Activated CD8-positive, alpha-beta memory T cell treated with anti-CD3 and anti-CD28 coated beads for 48 hours (primary cell): ENCODE measurements around the gene APOB.

Experiments used
- DNase-seq, 3 experiments: peaks; one replicate each; pipeline ENCODE4 v3.0.0-alpha.2; 2020; ENCODE audit warnings: low read depth in 2 of 3, low spot score in 2 of 3

Gene APOB

DNA sequence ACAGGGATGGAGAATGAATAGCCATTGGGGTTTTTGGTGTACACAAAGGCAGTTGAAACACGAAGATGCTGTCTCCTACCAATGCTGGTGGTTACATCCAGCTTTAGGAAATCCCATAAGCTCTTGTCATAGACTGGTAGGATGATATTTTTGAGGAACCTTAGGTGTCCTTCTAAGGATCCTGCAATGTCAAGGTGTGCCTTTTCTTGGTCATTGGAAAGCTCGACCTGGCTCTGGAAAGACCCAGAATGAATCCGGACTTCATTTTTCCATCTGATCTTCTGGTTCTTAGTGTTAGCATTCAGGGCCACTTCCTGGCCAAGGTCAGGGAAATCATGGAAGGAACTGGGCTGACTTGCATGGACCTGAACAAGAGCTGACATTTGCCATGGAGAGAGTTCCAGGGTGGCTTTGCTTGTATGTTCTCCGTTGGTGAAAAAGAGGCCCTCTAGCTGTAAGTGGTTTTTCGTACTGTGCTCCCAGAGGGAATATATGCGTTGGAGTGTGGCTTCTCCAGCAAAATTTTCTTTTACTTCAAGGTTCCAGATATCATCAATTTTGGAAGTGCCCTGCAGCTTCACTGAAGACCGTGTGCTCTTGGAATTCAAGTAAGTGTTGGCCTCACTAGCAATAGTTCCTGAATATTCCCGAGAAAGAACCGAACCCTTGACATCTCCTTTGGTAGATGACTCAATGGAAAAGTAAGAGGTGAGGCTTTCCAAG is 38.0 kb downstream of the APOB start:
- no peak for DNase-seq

GRCh38 chr2:21005111-21005699 is 38.7 kb downstream of the APOB start:
- no peak for DNase-seq

- DNase-seq, result no peak
Observed at GRCh38 chr2:21004181-21004572, 39.7 kb downstream of the APOB start.

GRCh38 chr2:21003572-21004180 is 40.2 kb downstream of the APOB start:
- DNase-seq, result no peak

- DNase-seq, result no peak
Observed at GRCh38 chr2:21002814-21003192, 41.1 kb downstream of the APOB start.

GRCh38 chr2:21001988-21002813 is 41.7 kb downstream of the APOB start:
- DNase-seq, result no peak

- DNase-seq, result no peak
Observed at GRCh38 chr2:21001225-21001946, 42.5 kb downstream of the APOB start.

- no peak for DNase-seq
Observed at GRCh38 chr2:20999906-21000645, 43.8 kb downstream of the APOB start.

DNA sequence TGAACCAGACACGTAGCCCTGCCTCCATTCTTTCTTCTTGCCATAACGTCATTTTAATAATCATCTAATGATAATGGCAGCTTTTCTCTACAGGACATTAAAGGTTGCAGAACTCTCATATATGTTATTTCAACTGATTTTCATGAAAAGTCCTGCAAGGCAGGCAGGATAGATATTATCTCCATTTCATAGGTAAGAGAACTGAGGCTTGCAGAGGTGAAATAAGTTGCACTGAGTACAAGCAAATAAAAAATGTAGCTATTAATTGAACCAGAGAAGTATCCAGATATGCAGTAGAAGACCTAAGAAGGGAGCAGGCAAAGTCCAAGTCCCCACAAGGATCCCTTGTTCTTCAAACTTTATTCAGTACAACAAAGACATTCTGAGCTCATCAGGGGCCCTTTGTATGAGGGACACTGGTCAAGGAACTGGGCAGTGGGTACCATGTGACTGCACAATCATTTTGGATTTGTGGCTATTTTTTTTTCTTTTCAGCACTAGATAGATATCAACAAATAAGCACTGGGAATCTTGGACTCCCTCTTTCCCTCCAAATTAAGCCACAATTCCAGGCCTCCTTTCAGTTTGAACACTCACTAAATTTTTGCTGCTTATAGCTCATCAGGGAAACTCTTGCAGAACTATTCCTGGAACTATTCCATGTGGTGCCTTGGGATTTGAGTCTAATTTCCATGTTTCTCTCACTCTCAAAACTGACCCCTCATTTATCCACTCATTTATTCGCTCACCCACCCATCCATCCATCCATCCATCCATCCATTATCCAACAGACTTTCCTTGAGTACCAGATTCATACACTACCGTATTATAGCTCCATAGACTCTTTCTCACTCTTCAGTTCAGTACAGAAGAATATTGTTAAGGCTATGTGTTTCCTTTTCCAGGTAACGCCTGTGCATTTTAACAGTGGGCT is 44.6 kb downstream of the APOB start:
- no peak for DNase-seq

DNA sequence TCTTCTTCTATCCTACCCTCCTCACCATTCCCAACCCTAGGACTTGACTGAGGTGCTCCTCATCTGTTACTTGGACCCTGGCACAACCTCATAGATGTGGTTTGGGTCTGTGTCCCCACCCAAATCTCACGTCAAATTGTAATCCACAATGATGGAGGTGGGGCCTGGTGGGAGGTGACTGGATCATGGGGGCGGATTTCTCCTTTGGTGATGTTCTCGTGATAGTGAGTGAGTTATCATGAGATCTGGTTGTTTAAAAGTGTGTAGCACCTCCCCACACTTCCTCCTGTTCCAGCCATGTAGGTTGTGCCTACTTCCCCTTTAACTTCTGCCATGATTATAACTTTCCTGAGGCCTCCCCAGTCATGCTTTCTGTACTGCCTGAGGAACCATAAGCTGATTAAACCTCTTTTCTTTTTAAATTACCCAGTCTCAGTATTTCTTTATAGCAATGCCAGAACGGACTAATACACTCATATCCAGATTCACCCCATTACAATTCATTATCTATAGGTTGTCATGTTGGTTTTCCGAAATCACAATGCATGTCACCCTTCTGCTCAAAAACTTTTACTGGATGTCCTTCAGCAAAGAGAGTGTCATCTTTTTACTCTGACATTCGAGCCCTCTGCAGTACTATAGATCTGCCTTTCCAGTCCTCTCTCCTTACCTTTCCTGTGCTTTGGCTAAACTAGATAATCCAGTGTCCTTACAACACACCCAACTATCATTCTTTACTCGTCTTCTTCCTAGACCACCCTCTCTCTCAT is 45.7 kb downstream of the APOB start:
- no peak for DNase-seq

DNA sequence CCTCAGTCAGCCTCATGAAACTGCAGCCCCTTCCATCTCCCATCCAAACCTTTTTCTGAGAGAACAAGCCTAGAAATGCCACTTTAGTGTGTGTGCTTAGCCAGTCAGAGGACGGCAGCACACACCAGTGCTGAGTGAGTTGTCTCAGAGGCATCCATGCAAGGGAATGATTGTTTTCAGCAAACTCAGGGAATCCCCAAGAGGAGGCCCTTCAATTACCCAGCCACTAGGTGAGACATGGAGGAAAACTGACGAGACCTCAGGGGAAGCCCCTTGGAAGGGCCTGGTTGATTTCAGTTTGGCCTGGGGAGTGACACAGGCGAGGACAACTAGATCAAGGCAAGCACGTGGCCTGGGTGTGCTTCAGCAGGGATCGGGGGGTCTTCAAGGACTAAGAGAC is 49.7 kb downstream of the APOB start:
- DNase-seq, result no peak

DNA sequence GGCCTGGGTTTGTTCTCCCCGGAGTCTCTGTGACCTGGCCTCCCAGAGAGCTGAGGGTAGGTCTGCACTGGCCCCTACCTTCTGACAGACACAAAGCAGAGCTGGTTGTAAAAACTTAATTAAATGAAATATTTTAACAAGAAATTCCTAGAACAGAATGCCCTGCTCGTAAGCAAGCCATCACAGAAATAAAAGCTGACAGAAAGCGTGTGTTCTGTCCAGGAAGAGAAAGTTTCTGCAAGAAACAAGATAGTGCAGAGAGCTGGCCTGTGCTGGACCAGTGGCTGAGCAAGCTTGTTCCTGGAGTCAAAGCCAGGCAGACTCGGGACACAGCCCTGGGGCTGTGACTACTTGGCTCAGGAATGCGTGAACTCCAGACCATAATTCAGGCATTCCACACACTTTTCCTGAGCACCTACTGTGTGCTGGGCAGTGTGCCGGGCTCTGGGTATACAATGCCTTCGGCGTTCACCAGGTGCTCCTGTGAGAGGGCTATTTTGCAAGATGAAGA is 51.6 kb downstream of the APOB start:
- no peak for DNase-seq

DNA sequence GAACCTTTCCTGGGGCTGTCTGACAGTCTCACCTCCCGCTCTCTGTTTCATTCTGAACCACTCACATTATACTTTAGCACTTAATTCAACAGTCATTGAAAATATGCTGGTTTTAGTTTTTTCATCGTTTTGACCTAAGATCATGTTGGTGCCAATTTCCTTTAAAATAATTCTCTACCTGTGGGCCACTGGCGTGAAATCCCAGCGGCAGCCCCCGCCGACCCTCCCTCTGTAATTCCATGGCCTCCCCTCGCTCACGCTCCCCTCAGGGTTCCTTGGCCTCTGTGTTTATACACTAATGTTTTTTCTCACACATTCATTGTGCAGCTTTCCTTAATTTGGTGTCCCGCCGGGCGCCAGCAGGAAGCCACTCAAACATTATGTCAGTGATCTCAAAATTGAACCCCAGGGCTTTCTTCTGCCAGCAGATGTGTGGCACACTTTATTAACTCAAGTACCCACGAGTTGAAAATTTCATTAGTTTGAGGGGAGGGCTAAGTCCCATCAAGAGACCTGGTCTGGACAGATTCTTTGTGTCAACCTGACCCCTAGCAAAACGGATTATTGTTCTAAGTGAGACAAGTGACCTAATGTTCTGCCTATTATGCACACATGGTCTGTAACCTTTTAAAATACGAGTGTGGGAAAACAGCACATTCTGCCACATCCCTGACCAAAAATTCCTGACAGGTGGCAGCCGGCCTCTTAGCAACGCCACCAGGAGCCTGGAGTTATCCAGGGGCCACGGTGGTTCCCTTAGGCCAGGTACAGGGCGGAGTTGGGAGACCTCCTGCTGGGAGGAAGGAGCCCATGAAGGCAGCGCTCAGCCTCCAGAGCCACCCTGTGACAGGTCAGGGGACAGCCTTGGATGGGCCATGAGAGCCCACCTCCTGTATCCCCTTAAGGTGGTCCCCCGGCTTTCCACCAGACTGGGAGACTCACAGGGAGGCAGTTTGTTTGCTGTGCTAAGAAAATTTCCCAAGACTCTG is 53.1 kb downstream of the APOB start:
- no peak for DNase-seq

- no peak for DNase-seq
Observed at GRCh38 chr2:20989404-20989803, 54.5 kb downstream of the APOB start.

DNA sequence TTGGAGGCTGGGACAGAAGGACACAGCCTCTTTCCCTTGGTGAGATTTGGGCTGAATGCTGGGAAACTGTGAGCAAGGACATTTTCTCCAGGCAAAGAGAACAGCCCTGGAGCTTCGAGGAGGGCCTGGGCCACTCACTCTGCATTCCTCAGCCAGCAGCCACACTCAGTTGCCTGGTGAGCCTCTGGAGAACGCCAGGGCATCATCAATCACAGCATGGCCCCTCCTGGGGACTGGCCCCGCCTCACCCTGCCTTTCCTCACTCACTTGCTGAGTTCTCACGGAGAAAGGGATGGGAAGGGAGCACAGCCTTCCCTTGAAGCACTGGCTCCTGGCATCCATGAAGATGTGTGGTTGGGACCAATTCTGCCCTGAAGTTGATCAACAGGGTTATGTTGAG is 55.0 kb downstream of the APOB start:
- DNase-seq, result no peak

- no peak for DNase-seq
Observed at GRCh38 chr2:20986024-20986939, 57.6 kb downstream of the APOB start.
